HG03575 (cell line): ENCODE data around the gene RDH8.

ENCODE experiments used
- ATAC-seq: cut with Tn5 transposase; IDR thresholded peaks from one replicate; pipeline ENCODE4 v1.9.1; 2021; ENCODE audit not compliant: unreplicated experiment, insufficient number of reproducible peaks, low FRiP score; ENCODE audit errors: extremely low read depth

RDH8 gene

GRCh38 chr19:10013316-10013715, at the start of gene RDH8:
TSS of gene RDH8 (plus strand) at chr19:10013483. CDS start at chr19:10013498, 15 bp downstream.
- no peak for ATAC-seq

GRCh38 chr19:9966024-9966423, 47.3 kb upstream of the RDH8 start:
- no peak for ATAC-seq

GRCh38 chr19:9966448-9966847, 46.8 kb upstream of the RDH8 start:
- ATAC-seq, result no peak

GRCh38 chr19:9967326-9967725, 46.0 kb upstream of the RDH8 start:
- ATAC-seq, result no peak

- ATAC-seq, result no peak
Measured at GRCh38 chr19:9968820-9969687, 44.2 kb upstream of the RDH8 start.

- ATAC-seq, result no peak
Measured at GRCh38 chr19:9969688-9969975, 43.7 kb upstream of the RDH8 start.

- no peak for ATAC-seq
Measured at GRCh38 chr19:9970481-9970880, 42.8 kb upstream of the RDH8 start.

GRCh38 chr19:9971166-9971897, 42.0 kb upstream of the RDH8 start:
- no peak for ATAC-seq

GRCh38 chr19:9972103-9972502, 41.2 kb upstream of the RDH8 start:
- ATAC-seq, result no peak

- no peak for ATAC-seq
Measured at GRCh38 chr19:9981406-9982260, 31.6 kb upstream of the RDH8 start.

GRCh38 chr19:9986787-9987281, 26.4 kb upstream of the RDH8 start:
- no peak for ATAC-seq

GRCh38 chr19:9989504-9989903, 23.8 kb upstream of the RDH8 start:
- no peak for ATAC-seq

- no peak for ATAC-seq
Measured at GRCh38 chr19:9991425-9992191, 21.7 kb upstream of the RDH8 start.

- no peak for ATAC-seq
Measured at GRCh38 chr19:9995084-9995483, 18.2 kb upstream of the RDH8 start.

- no peak for ATAC-seq
Measured at GRCh38 chr19:9995999-9996398, 17.3 kb upstream of the RDH8 start.

GRCh38 chr19:9996541-9996940, 16.7 kb upstream of the RDH8 start:
- ATAC-seq, result no peak

- ATAC-seq, result no peak
Measured at GRCh38 chr19:10000171-10000826, 13.0 kb upstream of the RDH8 start.

- no peak for ATAC-seq
Measured at GRCh38 chr19:10001899-10002298, 11.4 kb upstream of the RDH8 start.
